ENCODE measurements around the gene CACNG5.

- TF ChIP-seq CTCF (conservative IDR thresholded peaks at IDR 0.05 in 1 of 2, IDR thresholded peaks at IDR 0.05 in 1 of 2; ENCODE audit: low read depth in 1 of 2, low read length in 2 of 2): no peak
- TF ChIP-seq EZH2 (IDR thresholded peaks at IDR 0.05; ENCODE audit: low read length, missing control alignments): no peak
These were observed 50.5 kb downstream of the CACNG5 start for GRCh38 chr17:66885417-66885816.

Data from fibroblast of lung (primary cell).